ENCODE measurements around the gene C1QTNF7.

Gene C1QTNF7

DNA sequence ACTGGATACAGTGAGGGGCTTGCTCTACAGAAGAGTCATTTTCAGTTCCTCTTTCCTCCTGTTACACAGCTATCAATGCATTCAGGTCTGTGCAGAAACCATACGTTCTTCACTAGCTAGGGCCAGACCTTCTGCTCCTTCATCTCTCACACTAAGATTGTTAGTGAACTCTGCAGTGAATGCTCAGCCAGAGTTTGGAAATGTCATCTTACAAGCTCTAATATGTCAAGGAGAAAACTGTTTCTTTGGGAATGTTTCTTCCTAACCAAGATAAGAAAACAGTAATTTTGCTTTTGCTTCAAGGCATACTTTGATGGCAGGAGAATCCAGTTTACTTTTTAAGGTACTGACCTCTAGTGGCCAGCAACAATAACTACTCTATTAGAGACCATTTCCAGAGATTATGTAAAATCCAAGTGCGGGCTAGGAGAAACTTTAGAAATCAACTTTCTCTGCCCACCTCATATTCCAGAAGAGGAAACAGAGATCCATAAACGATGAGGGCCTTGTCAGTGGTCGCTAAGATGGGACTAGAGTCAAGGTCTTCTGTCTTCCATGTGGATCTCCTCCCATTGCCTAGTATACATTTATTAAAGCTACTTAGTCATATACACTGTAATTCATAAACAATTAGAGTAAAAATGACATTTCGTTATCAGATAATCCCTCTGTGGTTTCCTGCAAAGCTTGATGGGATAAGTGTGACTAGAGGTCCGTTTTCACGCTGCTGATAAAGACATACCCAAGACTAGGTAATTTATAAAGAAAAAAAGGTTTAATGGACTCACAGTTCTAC is 29.8 kb downstream of the C1QTNF7 start:
- peak in 1 of 3 donors; percentile 7 for DNase-seq (ENCODE audit: low read depth in 2 of 3, low spot score in 1 of 3)

DNA sequence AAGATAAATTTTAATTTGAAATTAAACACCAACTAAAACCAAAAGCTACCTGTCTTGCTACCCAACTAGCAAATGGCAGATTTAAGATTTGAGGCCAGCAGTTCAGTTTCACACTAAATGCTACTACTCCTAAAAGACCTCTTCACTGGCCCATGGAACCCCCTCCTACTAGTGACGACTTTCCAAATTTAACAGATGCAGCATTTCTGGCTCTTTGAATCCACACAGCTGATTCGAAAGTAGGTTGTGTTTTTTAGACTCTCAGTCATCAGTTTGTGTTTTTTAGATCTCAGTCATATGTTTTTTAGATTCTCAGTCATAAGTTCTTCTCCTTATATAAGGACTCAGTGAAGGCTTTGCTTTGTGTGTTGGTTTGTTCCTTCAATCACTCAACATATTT is 30.8 kb downstream of the C1QTNF7 start:
- DNase-seq (ENCODE audit: low read depth in 2 of 3, low spot score in 1 of 3), result no peak

DNA sequence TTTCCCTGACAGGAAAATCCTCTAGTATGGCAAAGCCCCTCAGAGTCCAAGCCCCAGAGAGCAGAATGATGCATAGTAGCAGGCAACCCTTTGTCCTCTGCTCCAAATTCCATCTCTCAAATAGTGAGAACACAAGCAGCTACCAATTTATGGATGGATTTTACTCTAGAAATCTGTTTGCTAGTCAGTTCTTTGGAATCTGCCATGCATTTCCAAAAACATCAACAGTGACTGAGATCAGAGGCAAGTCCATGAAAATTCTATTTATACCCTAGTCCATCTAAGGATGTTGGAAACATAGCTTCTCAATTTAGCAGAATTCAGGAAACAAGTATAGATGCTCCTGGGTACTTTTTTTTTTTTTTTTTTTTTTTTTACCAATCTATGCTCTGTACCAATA is 31.9 kb downstream of the C1QTNF7 start:
- DNase-seq (ENCODE audit: low read depth in 2 of 3, low spot score in 1 of 3), result no peak

DNA sequence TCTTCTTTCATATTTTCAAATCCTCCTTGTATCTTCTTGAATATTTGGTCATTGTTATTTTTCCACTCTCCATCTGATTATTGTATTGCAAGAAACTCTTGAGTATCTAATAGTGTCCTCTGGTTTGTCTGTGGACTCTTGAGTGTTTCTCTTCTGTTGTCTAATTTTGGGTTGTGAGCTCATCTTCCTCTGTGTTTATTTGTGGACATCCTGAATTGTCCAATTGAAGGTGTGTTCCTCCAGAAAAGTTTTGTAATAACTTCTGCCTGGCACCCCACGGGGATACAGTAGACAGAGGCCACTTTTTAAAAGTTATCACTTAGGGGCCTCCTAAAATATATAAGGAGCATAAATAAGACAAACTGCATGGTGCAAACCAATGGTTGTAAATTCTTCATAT is 38.8 kb downstream of the C1QTNF7 start:
- DNase-seq (ENCODE audit: low read depth in 2 of 3, low spot score in 1 of 3), result no peak

DNA sequence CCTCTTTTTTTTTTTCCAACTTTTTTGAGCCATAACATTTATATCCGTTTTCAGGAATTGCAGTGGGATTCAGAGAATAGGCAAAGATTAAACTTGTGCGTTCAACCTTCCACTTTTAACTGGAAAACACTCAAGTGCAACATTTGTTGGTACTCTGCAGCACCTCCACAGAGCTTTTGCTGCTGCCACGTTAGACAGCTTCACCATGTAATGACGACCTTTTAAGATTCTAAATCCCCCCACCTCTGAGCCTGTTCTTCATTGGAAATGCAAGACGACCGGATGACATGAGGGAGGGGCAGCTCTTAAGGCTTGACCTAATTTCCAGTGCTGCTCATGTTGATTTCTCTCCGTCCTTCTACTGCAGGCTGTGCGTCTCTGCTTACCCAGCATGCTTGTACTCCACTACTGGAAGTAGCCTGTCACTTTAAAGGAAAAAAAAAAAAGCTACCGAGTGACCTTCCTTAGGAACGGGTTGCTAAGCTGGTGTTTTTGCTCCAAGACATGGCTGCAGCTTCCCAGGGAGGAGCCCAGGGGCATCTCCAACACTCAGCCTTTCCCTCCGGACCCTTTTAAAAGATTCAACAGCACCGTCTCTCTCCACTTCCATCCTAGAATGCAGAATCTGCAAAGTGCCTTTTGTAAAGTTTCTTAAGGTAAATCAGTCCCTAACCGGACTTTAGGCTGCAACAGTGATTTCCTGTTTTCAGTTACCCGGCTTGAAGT is 41.7 kb downstream of the C1QTNF7 start, which contains the start of gene CC2D2A:
CC2D2A (plus strand) TSS at position 481 of the 726 bp plus-strand sequence. CDS start 6,051 bp downstream, outside the sequence.
- no peak for DNase-seq (ENCODE audit: low read depth in 2 of 3, low spot score in 1 of 3)

DNA sequence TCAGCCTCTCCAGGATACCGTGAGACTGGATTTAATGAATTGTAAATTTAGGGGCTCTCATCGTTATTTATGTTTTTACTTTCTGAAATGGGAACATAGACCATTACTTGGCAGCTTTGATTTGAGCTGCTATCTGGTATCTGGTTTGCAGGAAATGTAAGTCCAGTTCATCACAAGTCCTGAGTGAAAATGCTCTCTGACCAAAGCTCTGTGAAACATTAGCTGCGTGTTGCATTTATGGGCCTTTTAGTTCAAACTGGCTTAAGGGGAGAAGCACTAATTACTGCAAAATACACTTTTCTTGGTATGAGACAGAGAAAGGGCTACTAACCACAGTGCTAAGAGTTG is 42.3 kb downstream of the C1QTNF7 start:
- no peak for DNase-seq (ENCODE audit: low read depth in 2 of 3, low spot score in 1 of 3)

DNA sequence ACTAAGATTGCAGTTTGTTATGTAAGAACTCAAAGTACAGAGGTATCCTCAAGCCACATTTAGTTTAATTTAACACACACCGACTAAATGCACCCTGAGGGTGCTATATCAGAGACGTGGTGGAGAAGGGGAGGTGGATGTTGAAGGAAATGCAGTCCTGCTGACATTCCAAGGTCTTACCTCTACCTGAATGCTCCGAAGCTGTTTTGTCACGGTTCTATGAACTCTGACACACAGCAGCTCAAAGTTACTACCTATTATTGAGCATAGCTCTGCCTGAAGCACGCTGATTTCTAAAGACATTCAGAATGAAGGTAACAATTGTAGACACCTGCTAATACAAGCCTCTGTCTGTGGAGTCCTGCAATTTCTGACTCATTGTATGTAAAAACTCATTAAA is 48.6 kb downstream of the C1QTNF7 start:
- no peak for DNase-seq (ENCODE audit: low read depth in 2 of 3, low spot score in 1 of 3)

DNA sequence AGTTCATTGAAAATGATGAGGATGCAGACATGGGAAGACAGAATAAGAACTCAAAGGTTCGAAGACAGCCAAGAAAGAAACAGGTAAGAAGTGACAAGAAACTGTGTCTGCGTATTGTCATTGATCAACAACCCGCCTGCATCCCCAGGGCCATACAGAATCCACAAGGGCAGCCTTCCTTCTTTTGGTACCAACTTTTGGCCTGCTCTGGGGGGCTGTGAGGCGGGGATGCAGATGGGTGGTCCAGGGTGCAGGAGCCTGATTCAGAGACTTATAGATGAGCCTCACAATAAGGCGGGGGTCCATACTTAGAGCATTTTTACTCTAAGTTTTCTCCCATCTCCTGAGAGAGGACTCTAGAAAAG is 50.9 kb downstream of the C1QTNF7 start:
- DNase-seq (ENCODE audit: low read depth in 2 of 3, low spot score in 1 of 3), result no peak

DNA sequence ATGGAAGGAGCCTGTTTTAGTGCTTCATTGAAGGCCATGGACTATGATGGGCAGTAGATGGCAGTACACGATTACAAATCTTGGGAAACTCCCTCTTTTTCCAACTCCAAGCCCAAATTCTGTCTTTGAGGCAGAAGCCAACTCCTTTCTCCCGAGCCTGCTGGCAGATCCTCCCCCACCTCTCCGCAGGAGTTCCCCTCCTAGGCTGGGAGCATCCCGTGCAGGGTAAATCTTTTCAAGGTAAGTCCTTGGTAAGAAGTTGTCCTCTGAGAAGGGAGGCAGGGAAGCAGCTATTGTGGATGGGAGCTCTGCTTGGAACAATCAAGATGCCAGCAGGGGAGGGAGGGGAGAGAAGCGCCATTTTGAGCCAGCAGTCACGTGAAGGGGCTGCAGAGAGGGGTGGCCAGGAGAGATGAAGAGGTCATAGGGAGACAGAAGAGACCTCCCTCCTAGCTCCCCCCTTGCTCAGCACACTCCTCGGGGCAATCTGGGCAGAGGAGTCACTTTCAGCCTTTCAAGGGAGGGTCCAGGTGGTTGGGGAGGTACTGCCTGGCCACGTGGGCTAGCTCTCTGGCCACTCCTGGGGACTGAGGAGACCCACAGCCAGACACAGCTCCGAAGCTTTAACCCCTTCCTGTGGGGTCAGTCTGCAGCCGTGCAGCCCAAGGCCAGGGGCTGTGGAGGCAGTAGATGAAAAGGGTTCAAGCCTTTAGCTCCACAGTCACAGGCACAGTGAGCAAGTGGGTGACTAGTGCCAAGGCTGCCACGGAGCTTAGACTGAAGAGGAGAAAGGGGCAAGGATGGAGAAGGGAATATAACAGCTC is 51.5 kb downstream of the C1QTNF7 start:
- no peak for DNase-seq (ENCODE audit: low read depth in 2 of 3, low spot score in 1 of 3)

DNA sequence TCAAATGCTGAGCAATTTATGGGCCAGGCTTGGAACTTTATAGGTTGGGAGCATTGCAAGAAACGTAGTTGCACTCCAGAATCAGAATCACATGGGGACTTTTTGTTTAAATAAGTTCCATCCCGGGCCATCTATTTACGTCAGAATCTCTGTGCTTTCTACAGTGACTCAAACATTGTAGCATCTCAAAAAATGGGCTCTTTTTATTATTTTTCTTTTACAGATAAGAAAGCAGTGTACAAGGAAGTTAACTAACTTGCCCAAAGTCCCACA is 52.0 kb downstream of the C1QTNF7 start:
- no peak for DNase-seq (ENCODE audit: low read depth in 2 of 3, low spot score in 1 of 3)

DNA sequence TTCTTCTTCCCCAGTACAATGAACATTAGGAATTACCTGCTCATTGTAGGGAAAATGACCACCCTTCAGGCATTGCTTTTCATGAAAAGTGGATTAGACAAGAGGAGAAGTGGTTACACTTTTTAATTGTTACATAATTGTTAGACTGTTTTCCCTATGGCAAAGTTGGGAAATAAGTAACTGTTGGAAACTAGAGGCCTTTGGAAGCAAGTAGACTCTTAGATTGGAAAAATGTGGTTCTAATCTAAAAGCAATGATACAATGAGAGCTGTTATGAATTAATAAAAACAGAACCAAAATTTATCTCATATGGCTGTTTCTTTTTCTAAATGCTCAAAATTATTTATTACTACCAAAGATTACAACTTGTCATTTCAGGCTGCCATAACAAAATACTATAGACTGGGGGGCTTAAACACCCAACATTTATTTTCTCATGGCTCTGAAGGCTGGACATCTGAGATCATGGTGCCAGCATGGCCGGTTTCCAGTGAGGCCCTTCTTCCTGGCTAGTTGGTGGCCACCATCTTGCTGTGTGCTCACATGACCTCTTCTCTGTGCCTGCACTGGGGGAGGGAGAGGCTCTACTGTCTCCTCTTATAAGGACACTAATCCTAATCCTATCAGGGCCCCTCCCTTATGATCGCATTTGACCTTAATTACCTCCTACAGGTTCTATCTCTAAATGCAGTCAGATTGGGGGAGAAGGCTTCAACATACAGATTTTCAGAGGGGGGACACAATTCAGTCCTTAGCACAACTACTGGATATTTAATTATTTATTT is 54.3 kb downstream of the C1QTNF7 start:
- DNase-seq (ENCODE audit: low read depth in 2 of 3, low spot score in 1 of 3), result no peak

DNA sequence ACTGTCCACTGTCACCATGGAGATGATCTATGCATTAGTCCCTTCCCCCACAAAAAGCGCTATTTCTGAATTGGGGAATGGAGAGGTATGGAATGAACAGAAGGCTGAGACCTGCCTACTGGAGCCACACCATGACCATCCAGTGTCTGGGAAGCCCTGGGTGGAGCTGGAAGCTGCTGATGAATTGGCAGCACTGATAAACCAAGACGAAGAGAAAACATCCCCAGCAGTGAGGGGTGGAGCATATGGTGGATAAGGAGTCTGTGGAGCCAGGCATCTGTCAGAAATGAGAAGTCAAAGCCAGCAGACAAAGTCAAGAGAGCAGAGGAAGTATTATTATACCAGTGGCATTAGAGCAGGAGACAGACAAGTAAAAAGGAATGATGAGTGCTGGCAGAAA is 55.0 kb downstream of the C1QTNF7 start:
- no peak for DNase-seq (ENCODE audit: low read depth in 2 of 3, low spot score in 1 of 3)

DNA sequence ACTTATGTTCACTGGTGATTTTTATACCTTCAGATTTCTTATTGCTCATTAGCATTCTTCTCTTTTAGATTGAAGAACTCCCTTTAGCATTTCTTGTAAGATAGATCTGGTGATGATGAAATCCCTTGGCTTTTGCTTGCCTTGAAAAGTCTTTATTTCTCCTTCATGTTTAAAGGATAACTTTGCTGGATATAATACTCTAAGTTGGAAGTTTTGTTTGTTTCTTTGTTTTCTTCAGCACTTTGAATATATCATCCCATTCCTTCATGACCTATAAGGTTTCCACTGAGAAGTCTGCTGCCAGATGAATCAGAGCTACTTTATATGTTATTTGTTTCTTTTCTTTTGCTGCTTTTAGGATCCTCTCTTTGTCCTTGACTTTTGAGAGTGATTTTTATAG is 60.3 kb downstream of the C1QTNF7 start:
- DNase-seq (ENCODE audit: low read depth in 2 of 3, low spot score in 1 of 3), result no peak

DNA sequence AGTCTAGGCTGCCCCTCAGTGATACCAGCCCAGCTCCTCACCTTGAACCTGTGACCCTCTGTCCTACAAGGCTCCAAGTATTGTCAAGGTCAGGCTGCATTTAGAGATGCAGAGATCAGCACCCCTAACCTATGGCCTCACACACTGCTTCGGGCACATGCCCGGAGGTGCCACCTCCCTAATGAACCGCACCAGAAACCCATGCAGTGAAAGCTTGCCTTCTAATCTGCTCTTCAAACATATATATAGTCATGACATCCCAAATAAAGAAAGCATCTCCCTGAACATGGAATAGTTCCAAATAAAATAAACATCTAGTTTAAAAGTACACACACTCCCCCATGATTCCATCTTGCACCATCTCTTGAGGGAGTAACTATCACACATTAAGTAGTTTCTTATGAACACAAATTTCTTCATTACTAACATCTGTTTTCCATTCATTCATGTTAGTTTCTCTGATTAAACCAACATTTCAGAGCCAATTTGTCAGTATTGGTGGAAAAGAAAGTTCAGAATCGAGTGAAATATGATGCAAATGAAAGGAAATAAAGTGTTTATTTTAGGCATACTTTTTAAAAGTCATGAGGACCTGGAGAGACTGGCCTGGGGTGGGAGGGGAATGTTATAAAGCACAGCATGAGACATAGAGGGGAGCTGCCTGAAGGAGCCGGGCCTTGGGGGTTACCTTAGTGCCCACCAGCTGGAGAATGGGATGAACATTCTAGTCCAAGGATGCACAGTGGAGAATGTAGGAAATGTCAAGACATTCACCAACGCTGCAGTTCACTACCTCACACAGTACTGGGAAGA is 61.0 kb downstream of the C1QTNF7 start:
- DNase-seq (ENCODE audit: low read depth in 2 of 3, low spot score in 1 of 3), result no peak

DNA sequence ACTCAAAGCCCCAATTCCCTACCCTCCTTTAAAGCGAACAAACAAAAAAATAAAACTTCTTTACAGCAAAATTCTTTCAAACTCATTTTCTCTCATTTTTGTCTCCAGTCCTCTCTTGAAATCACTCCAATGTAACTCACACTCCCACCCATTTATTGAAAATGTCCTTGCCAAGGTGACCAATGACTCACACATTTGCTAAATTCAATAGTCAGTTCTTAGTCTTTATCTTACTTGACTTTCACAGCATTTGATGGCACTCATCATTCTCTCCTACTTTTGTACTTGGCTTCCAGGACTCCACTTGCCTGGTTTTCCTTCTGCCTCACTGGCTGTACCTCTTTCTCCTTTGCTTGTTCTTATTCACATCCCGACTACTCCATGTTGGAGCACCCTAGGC is 61.7 kb downstream of the C1QTNF7 start:
- no peak for DNase-seq (ENCODE audit: low read depth in 2 of 3, low spot score in 1 of 3)

DNA sequence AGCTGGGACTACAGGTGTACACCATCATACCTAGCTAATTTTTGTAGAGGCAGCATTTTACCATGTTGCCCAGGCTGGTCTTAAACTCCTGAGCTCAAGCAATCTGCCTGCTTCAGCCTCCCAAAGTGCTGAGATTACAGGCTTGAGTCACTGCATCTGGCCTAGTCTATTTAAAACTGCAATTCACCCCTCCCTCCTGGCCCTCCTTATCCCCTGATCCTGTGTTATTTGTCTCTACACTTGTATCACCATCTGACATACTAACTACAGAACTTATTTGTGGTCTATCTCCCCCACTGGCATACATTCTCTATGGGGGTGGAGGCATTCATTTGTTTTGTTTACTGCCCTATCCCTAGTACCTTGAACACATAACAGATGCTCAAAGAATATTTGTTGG is 65.6 kb downstream of the C1QTNF7 start:
- DNase-seq (ENCODE audit: low read depth in 2 of 3, low spot score in 1 of 3), result no peak

DNA sequence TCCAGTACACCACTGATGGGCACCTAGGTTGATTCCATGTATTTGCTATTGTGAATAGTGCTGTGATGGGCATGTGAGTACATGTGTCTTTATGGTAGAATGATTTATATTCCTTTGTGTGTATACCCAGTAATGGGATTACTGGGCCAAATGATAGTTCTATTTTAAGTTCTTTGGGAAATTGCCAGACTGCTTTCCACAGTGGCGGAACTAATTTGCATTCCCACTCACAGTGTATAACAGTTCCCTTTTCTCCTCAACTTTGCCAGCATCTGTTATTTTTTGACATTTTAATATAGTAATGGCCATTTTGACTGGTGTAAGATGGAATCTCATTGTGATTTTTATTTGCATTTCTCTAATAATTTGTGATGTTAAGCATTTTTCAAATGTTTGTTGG is 67.8 kb downstream of the C1QTNF7 start:
- no peak for DNase-seq (ENCODE audit: low read depth in 2 of 3, low spot score in 1 of 3)

Measured in stimulated activated CD4-positive, alpha-beta T cell treated with anti-CD3 and anti-CD28 coated beads, Interleukin-12 subunit alpha, Interleukin-12 subunit beta, amount 100 ng/mL, for 48 hours (primary cell).